Activated CD4-positive, alpha-beta T cell treated with anti-CD3 and anti-CD28 coated beads, Interleukin-2, amount 50 U/mL, for 1 hour (primary cell): ENCODE measurements around the gene APPL2.

Source experiments
- DNase-seq: peaks from one replicate; pipeline ENCODE4 v3.0.0-alpha.2; 2020

Gene APPL2

GRCh38 chr12:105221583-105222283, 14.2 kb downstream of the APPL2 start:
- no peak for DNase-seq

- DNase-seq = no peak
Observed at GRCh38 chr12:105220929-105221290, 15.1 kb downstream of the APPL2 start.

- DNase-seq = no peak
Observed at GRCh38 chr12:105220150-105220928, 15.6 kb downstream of the APPL2 start.

- DNase-seq = no peak
Observed at GRCh38 chr12:105219261-105220028, 16.5 kb downstream of the APPL2 start.

GRCh38 chr12:105218434-105218833, 17.5 kb downstream of the APPL2 start:
- DNase-seq = no peak

GRCh38 chr12:105214670-105215375, 21.2 kb downstream of the APPL2 start:
- no peak for DNase-seq

GRCh38 chr12:105214148-105214547, 21.8 kb downstream of the APPL2 start:
- no peak for DNase-seq

GRCh38 chr12:105212438-105212837, 23.5 kb downstream of the APPL2 start:
- no peak for DNase-seq

GRCh38 chr12:105209091-105209490, 26.9 kb downstream of the APPL2 start:
- no peak for DNase-seq

- DNase-seq = no peak
Observed at GRCh38 chr12:105206686-105207374, 29.1 kb downstream of the APPL2 start.

GRCh38 chr12:105205322-105206048, 30.5 kb downstream of the APPL2 start:
- DNase-seq = no peak

- no peak for DNase-seq
Observed at GRCh38 chr12:105204916-105205315, 31.1 kb downstream of the APPL2 start.

GRCh38 chr12:105204127-105204526, 31.8 kb downstream of the APPL2 start:
- DNase-seq = no peak

- DNase-seq = no peak
Observed at GRCh38 chr12:105202202-105202601, 33.8 kb downstream of the APPL2 start.

- no peak for DNase-seq
Observed at GRCh38 chr12:105201299-105201698, 34.7 kb downstream of the APPL2 start.

- DNase-seq = no peak
Observed at GRCh38 chr12:105200385-105200784, 35.6 kb downstream of the APPL2 start.

GRCh38 chr12:105198961-105199360, 37.0 kb downstream of the APPL2 start:
- no peak for DNase-seq

- no peak for DNase-seq
Observed at GRCh38 chr12:105196090-105196489, 39.9 kb downstream of the APPL2 start.

GRCh38 chr12:105194947-105195346, 41.0 kb downstream of the APPL2 start:
- DNase-seq = no peak

GRCh38 chr12:105192624-105193225, 43.2 kb downstream of the APPL2 start:
- no peak for DNase-seq

- no peak for DNase-seq
Observed at GRCh38 chr12:105190530-105190929, 45.4 kb downstream of the APPL2 start.
